H1 (cell line): ENCODE data around the gene CCDC121. TPM values are rescaled to one million over a fixed set of nuclear protein-coding genes. Genes with fewer than 3 reads are reported as not detected.

Source experiments
- polyA plus RNA-seq, 7 experiments: library from polyadenylated mRNA; depleted of rRNA in 3 of 7; stranded (reverse) in 5 of 7; unstranded in 2 of 7; fragments of >200 nt in 5 of 7; fragments of 200-250 nt in 2 of 7; gene quantifications; 1 replicate in 5 of 7; 2 replicates in 1 of 7; 4 replicates in 1 of 7; pipeline versions ENCODE4 v1.2.1 to v1.2.3, GENCODE V29; 2011 to 2013; ENCODE audit warnings: missing spikeins in 2 of 7, mixed read lengths in 2 of 7
- small RNA-seq: library from polyadenylated mRNA; stranded (forward); fragments of <200 nt; extraction: miRNeasy Mini kit (QIAGEN cat#:217004); gene quantifications from one replicate; pipeline ENCODE3, GENCODE V24; 2013; ENCODE audit not compliant: insufficient read depth
- total RNA-seq: library from RNA; stranded (reverse); fragmentation: NEBNext Ultra II Directional; extraction: Animal tissue kit (Norgen Biotek cat#: 25700); gene quantifications from 2 replicates; pipeline ENCODE4 v1.2.1, GENCODE V29; 2021

Gene CCDC121
- total and polyA plus RNA-seq, 2 of the 8 experiments (the other 6 are each of a cell fraction or from before 2014, with no cell fraction given): 0.68 to 1.5 TPM

Small RNAs within 50 kb of the gene (small RNA-seq; reads per million reads assigned to genes)
- not detected for gene RF00340

Other genes starting within 250 kb of the CCDC121 start
- gene ZNF513, start 248.3 kb downstream of the CCDC121 start, total RNA-seq: 17.3 and 18.8 TPM in 2 replicates
- gene ZNF513, start 248.3 kb downstream of the CCDC121 start, polyA plus RNA-seq (2011; rRNA removed): 29.5 and 35.0 TPM in 2 replicates
- gene PPM1G, start 219.4 kb downstream of the CCDC121 start, total RNA-seq: 201 and 203 TPM in 2 replicates
- 73.3 and 85.5 TPM in 2 replicates for gene PPM1G, start 219.4 kb downstream of the CCDC121 start, polyA plus RNA-seq (2011; rRNA removed)
- 115 TPM in 2 replicates for gene NRBP1, start 200.4 kb downstream of the CCDC121 start, total RNA-seq
- 137 and 145 TPM in 2 replicates for gene NRBP1, start 200.4 kb downstream of the CCDC121 start, polyA plus RNA-seq (2011; rRNA removed)
- gene KRTCAP3, start 186.6 kb downstream of the CCDC121 start, total RNA-seq: 50.1 and 55.4 TPM in 2 replicates
- 72.5 and 114 TPM in 2 replicates for gene KRTCAP3, start 186.6 kb downstream of the CCDC121 start, polyA plus RNA-seq (2011; rRNA removed)
- 14.0 and 15.9 TPM in 2 replicates for gene IFT172, start 139.3 kb downstream of the CCDC121 start, total RNA-seq
- 12.9 and 13.5 TPM in 2 replicates for gene IFT172, start 139.3 kb downstream of the CCDC121 start, polyA plus RNA-seq (2011; rRNA removed)
- gene FNDC4, start 133.8 kb downstream of the CCDC121 start, total RNA-seq: 13.4 and 14.7 TPM in 2 replicates
- gene FNDC4, start 133.8 kb downstream of the CCDC121 start, polyA plus RNA-seq (2011; rRNA removed): 14.0 and 14.1 TPM in 2 replicates
- 0.57 and 1.2 TPM in 2 replicates for gene GCKR, start 132.2 kb downstream of the CCDC121 start, total RNA-seq
- gene GCKR, start 132.2 kb downstream of the CCDC121 start, polyA plus RNA-seq (2011; rRNA removed): 0.30 and 0.33 TPM in 2 replicates
- 37.9 and 39.2 TPM in 2 replicates for gene ZNF512, start 46.0 kb downstream of the CCDC121 start, total RNA-seq
- 13.1 and 17.6 TPM in 2 replicates for gene ZNF512, start 46.0 kb downstream of the CCDC121 start, polyA plus RNA-seq (2011; rRNA removed)
- gene GPN1, start within 50 bp of the CCDC121 start, total RNA-seq: 35.3 and 43.5 TPM in 2 replicates
- gene GPN1, start within 50 bp of the CCDC121 start, polyA plus RNA-seq (2011; rRNA removed): 27.6 and 38.7 TPM in 2 replicates
- gene SUPT7L, start 34.6 kb upstream of the CCDC121 start, total RNA-seq: 21.8 and 22.2 TPM in 2 replicates
- gene SUPT7L, start 34.6 kb upstream of the CCDC121 start, polyA plus RNA-seq (2011; rRNA removed): 24.6 and 26.6 TPM in 2 replicates
- 18.4 and 18.8 TPM in 2 replicates for gene SLC4A1AP, start 34.9 kb upstream of the CCDC121 start, total RNA-seq
- gene SLC4A1AP, start 34.9 kb upstream of the CCDC121 start, polyA plus RNA-seq (2011; rRNA removed): 8.1 and 8.3 TPM in 2 replicates
- gene MRPL33, start 142.7 kb upstream of the CCDC121 start, total RNA-seq: 62.9 and 68.9 TPM in 2 replicates
- 9.5 and 24.3 TPM in 2 replicates for gene MRPL33, start 142.7 kb upstream of the CCDC121 start, polyA plus RNA-seq (2011; rRNA removed)